HCT116 (cell line): ENCODE data around the gene NOTO. TPM values are rescaled to one million over a fixed set of nuclear protein-coding genes. Genes with fewer than 3 reads are reported as not detected.

Source experiments
- ATAC-seq: fragments of 200-7000 bp; cut with Tn5 transposase; 2 replicates; pipeline ENCODE4 v1.9.1; 2020; ENCODE audit warnings: mild to moderate bottlenecking, moderate library complexity
- BruUV-seq: library from RNA; stranded (reverse); fragments of 400-500 nt; replicated peaks from 2 replicates; lab custom pipeline; 2021; lab: Mats Ljungman, UMichigan
- CTCF ChIA-PET: fragments of 300-600 bp; sonication (Branson Sonifier 250); formaldehyde crosslinking; loops from one replicate; lab custom pipeline; 2021; ENCODE audit warnings: antibody characterized with exemption; lab: Charles Lee
- POLR2A ChIA-PET: fragments of 300-600, 350-600 bp; sonication (Branson Sonifier 250); formaldehyde crosslinking; loops from one replicate; lab custom pipeline; 2021; ENCODE audit warnings: antibody characterized with exemption; lab: Charles Lee
- RAD21 ChIA-PET, 2 experiments: fragments of 300-600 bp; sonication (Branson Sonifier 250); formaldehyde crosslinking; loops; one replicate each; lab custom pipeline; 2023; ENCODE audit warnings: low total read pairs in 2 of 2; ENCODE audit not compliant: uncharacterized antibody in 2 of 2, unreplicated experiment in 2 of 2, low non-redundant PET in 1 of 2; lab: Charles Lee
- DNase-seq: peaks from one replicate; pipeline ENCODE4 v3.0.0-alpha.2; 2010; ENCODE audit warnings: low read depth, low spot score
- H2AFZ ChIP-seq: fragments of 200-600 bp; shearing (Covaris generic), sonication (generic); 2 replicates; pipeline ENCODE4 v1.6.1; 2017; ENCODE audit warnings: low read depth, mixed run types, mixed read lengths, antibody characterized with exemption, low read length; ENCODE audit not compliant: poor library complexity, severe bottlenecking
- H3K27ac ChIP-seq: 2 replicates; pipeline ENCODE4 v1.5.1; 2012; ENCODE audit warnings: low read depth, low read length
- H3K27me3 ChIP-seq: fragments of 200-600 bp; sonication (generic); 2 replicates; pipeline ENCODE4 v1.6.1; 2016; ENCODE audit warnings: mixed run types, low read length, mixed read lengths; ENCODE audit not compliant: insufficient read depth
- H3K36me3 ChIP-seq, 2 experiments: fragments of 200-500 bp in 1 of 2; fragments of 200-600 bp in 1 of 2; sonication (Bioruptor generic) in 1 of 2; sonication (generic) in 1 of 2; 2 replicates each; pipeline versions ENCODE4 v1.5.1 to v1.6.1; 2014 to 2016; ENCODE audit warnings: low read length in 2 of 2, inconsistent platforms in 1 of 2, mixed read lengths in 1 of 2, mixed run types in 1 of 2; ENCODE audit not compliant: insufficient read depth in 2 of 2, control insufficient read depth in 1 of 2
- H3K4me1 ChIP-seq, 2 experiments: fragments of 200-600 bp in 1 of 2; sonication (generic) in 1 of 2; 2 replicates each; pipeline versions ENCODE4 v1.5.1 to v1.6.1; 2012 to 2017; ENCODE audit warnings: low read length in 2 of 2, inconsistent platforms in 1 of 2, mild to moderate bottlenecking in 1 of 2, mixed read lengths in 1 of 2, mixed run types in 1 of 2, moderate library complexity in 1 of 2; ENCODE audit not compliant: insufficient read depth in 2 of 2, control insufficient read depth in 1 of 2
- H3K4me2 ChIP-seq: fragments of 200-600 bp; sonication (generic); 2 replicates; pipeline ENCODE4 v1.6.1; 2017; ENCODE audit warnings: mixed run types, low read length, mixed read lengths
- H3K4me3 ChIP-seq, 2 experiments: fragments of 200-600 bp in 1 of 2; sonication (generic) in 1 of 2; replicated peaks in 1 of 2; 2 replicates each; pipeline ENCODE4 v1.5.1; 2011 to 2016; ENCODE audit warnings: low read length in 2 of 2, control low read depth in 1 of 2, low read depth in 1 of 2, mild to moderate bottlenecking in 1 of 2, mixed read lengths in 1 of 2, mixed run types in 1 of 2
- H3K79me2 ChIP-seq: fragments of 200-600 bp; sonication (generic); 2 replicates; pipeline ENCODE4 v1.6.1; 2017; ENCODE audit warnings: mild to moderate bottlenecking, mixed run types, low read length, moderate library complexity, mixed read lengths; ENCODE audit not compliant: insufficient read depth
- H3K9ac ChIP-seq: fragments of 200-600 bp; sonication (generic); 2 replicates; pipeline ENCODE4 v1.6.1; 2016; ENCODE audit warnings: low read length, mixed read lengths
- H3K9me2 ChIP-seq: fragments of 200-600 bp; sonication (generic), shearing (Covaris generic); 2 replicates; pipeline ENCODE4 v1.6.1; 2017; ENCODE audit warnings: mixed run types, mild to moderate bottlenecking, moderate library complexity; ENCODE audit not compliant: insufficient read depth
- H3K9me3 ChIP-seq, 2 experiments: fragments of 200-500 bp in 1 of 2; fragments of 200-600 bp in 1 of 2; sonication (Bioruptor generic) in 1 of 2; sonication (generic) in 1 of 2; 2 replicates each; pipeline ENCODE4 v1.6.1; 2014 to 2017; ENCODE audit warnings: low read length in 2 of 2, mixed read lengths in 2 of 2, inconsistent platforms in 1 of 2, low read depth in 1 of 2, mild to moderate bottlenecking in 1 of 2, mixed run types in 1 of 2, moderate library complexity in 1 of 2; ENCODE audit not compliant: control insufficient read depth in 1 of 2, insufficient read depth in 1 of 2
- H4K20me1 ChIP-seq: fragments of 200-600 bp; sonication (generic), shearing (Covaris generic); 2 replicates; pipeline ENCODE4 v1.6.1; 2017; ENCODE audit warnings: mixed run types, mild to moderate bottlenecking, moderate library complexity; ENCODE audit not compliant: insufficient read depth
- CBX3 ChIP-seq: IDR thresholded peaks from 2 replicates; pipeline ENCODE4 v1.6.1; 2012; ENCODE audit warnings: low read depth
- CEBPB ChIP-seq: IDR thresholded peaks from 2 replicates; pipeline ENCODE4 v1.6.1; 2012; ENCODE audit warnings: low read depth
- EGR1 ChIP-seq: IDR thresholded peaks from 2 replicates; pipeline ENCODE4 v1.6.1; 2012; ENCODE audit warnings: low read depth
- ELF1 ChIP-seq: IDR thresholded peaks from 2 replicates; pipeline ENCODE4 v1.6.1; 2012; ENCODE audit warnings: low read depth, borderline replicate concordance
- EZH2 ChIP-seq: fragments of 200-600 bp; sonication (generic); IDR thresholded peaks from 2 replicates; pipeline ENCODE4 v1.6.1; 2017; ENCODE audit warnings: antibody characterized with exemption, mixed run types
- EZH2phosphoT487 ChIP-seq: fragments of 200-600 bp; IDR thresholded peaks from 2 replicates; pipeline ENCODE4 v1.6.1; 2018; ENCODE audit warnings: antibody characterized with exemption, borderline replicate concordance
- FOSL1 ChIP-seq: IDR thresholded peaks from 2 replicates; pipeline ENCODE4 v1.6.1; 2012; ENCODE audit warnings: low read depth
- JUND ChIP-seq: IDR thresholded peaks from 2 replicates; pipeline ENCODE4 v1.6.1; 2012
- POLR2A ChIP-seq: IDR thresholded peaks from 2 replicates; pipeline ENCODE4 v1.7.0; 2011; ENCODE audit warnings: borderline replicate concordance; ENCODE audit not compliant: insufficient read depth, insufficient read length; ENCODE audit errors: extremely low read depth
- RAD21 ChIP-seq: IDR thresholded peaks from 2 replicates; pipeline ENCODE4 v1.6.1; 2012; ENCODE audit warnings: low read depth, mild to moderate bottlenecking
- SRF ChIP-seq: IDR thresholded peaks from 2 replicates; pipeline ENCODE4 v1.6.1; 2012; ENCODE audit warnings: low read depth
- TCF7L2 ChIP-seq: IDR thresholded peaks from 2 replicates; pipeline ENCODE4 v1.7.0; 2011; ENCODE audit warnings: borderline replicate concordance, inconsistent platforms; ENCODE audit not compliant: insufficient read depth, insufficient read length; ENCODE audit errors: extremely low read depth
- ZFX ChIP-seq: fragments of 450-650 bp; IDR thresholded peaks from 2 replicates; pipeline ENCODE4 v1.6.1; 2017
- ZNF274 ChIP-seq: fragments of 200-500 bp; sonication (Bioruptor generic); IDR thresholded peaks from 2 replicates; pipeline ENCODE4 v1.6.1; 2014; ENCODE audit warnings: mild to moderate bottlenecking, low read depth, low read length, inconsistent platforms
- intact Hi-C: fragments of 100-400 bp; cut with micrococcal nuclease; formaldehyde crosslinking; loops from 2 replicates; pipeline ENCODE4 v1.10.0; 2022
- total RNA-seq: library from RNA; stranded (reverse); gene quantifications from one replicate; pipeline ENCODE4 v1.2.1, GENCODE V29; 2021; ENCODE audit not compliant: unreplicated experiment
- TF ChIP-seq, protein P1 (sequence below): IDR thresholded peaks from 2 replicates; pipeline ENCODE4 v1.6.1; 2011; ENCODE audit warnings: mild to moderate bottlenecking, low read length, moderate library complexity; ENCODE audit not compliant: insufficient replicate concordance; ENCODE audit errors: extremely low read depth
- TF ChIP-seq, protein P2 (sequence below): IDR thresholded peaks from 2 replicates; pipeline ENCODE4 v1.6.1; 2012; ENCODE audit warnings: low read depth
- TF ChIP-seq, protein P3 (sequence below): IDR thresholded peaks from 2 replicates; pipeline ENCODE4 v1.6.1; 2012
- TF ChIP-seq, protein P4 (sequence below): IDR thresholded peaks from 2 replicates; pipeline ENCODE4 v1.6.1; 2012
- TF ChIP-seq, protein P5 (sequence below), 3 experiments: fragments of 200-600 bp in 1 of 3; sonication (generic) in 1 of 3; IDR thresholded peaks in 2 of 3; conservative IDR thresholded peaks in 1 of 3; 2 replicates each; pipeline ENCODE4 v1.5.1; 2012 to 2017; ENCODE audit warnings: low read depth in 2 of 3, low read length in 2 of 3, antibody characterized with exemption in 1 of 3, borderline replicate concordance in 1 of 3, control low read depth in 1 of 3, mild to moderate bottlenecking in 1 of 3, mixed read lengths in 1 of 3, mixed run types in 1 of 3, moderate library complexity in 1 of 3; ENCODE audit not compliant: insufficient read depth in 1 of 3

Gene NOTO
- total RNA-seq, 1 experiment from 2014 or later, result not detected

DNA sequence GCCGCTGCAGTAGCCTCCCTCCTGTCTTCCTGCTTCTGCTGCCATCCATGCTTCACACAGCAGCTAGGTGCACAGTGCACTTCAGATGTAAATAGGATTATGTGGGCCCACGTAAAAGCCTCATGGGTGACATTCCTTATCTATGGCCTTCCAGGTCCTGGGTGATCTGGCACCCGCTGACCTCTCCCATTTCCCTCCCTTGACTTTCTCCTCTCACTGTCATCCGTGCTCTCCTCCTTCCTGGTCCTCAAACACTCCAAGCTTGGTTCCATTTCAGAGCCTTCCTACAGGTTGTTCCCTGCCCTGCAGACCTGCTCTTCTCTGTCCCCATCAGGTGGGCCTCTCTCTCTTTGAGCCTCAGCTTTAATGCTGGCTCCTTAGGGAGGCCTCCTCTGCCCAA lies 7.6 kb downstream of the NOTO start:
- Histone ChIP-seq H3K27me3 (no peaks in the 10 kb centered on the region), H3K4me3 (no peak overlapping the region), H3K9me2 (no peaks in the 10 kb centered on the region), H3K36me3 (no peaks in the 10 kb centered on the region), H4K20me1 (no peaks in the 10 kb centered on the region), H3K27ac (no peak overlapping the region), H2AFZ (no peak overlapping the region), H3K79me2 (peaks cover 8% of the 10 kb centered on the region), H3K4me1 (peaks cover 3 to 22% of the 10 kb centered on the region in 2 experiments; a peak in 3 of 4 replicates), H3K4me2 (no peak overlapping the region), H3K9ac (no peak overlapping the region), H3K9me3 (no peaks in the 10 kb centered on the region)
- intact Hi-C loops, result no loop called here
- DNase-seq (no peak), ATAC-seq (no peak)
- no peak for TF ChIP-seq TCF7L2
- TF ChIP-seq EZH2phosphoT487, result no peak
- no peak for TF ChIP-seq JUND
- TF ChIP-seq, protein P1, sequence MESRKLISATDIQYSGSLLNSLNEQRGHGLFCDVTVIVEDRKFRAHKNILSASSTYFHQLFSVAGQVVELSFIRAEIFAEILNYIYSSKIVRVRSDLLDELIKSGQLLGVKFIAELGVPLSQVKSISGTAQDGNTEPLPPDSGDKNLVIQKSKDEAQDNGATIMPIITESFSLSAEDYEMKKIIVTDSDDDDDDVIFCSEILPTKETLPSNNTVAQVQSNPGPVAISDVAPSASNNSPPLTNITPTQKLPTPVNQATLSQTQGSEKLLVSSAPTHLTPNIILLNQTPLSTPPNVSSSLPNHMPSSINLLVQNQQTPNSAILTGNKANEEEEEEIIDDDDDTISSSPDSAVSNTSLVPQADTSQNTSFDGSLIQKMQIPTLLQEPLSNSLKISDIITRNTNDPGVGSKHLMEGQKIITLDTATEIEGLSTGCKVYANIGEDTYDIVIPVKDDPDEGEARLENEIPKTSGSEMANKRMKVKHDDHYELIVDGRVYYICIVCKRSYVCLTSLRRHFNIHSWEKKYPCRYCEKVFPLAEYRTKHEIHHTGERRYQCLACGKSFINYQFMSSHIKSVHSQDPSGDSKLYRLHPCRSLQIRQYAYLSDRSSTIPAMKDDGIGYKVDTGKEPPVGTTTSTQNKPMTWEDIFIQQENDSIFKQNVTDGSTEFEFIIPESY, result no peak
- TF ChIP-seq ZNF274, result no peak
- TF ChIP-seq RAD21, result no peak
- TF ChIP-seq ELF1, result no peak
- TF ChIP-seq ZFX, result no peak
- TF ChIP-seq, protein P2, sequence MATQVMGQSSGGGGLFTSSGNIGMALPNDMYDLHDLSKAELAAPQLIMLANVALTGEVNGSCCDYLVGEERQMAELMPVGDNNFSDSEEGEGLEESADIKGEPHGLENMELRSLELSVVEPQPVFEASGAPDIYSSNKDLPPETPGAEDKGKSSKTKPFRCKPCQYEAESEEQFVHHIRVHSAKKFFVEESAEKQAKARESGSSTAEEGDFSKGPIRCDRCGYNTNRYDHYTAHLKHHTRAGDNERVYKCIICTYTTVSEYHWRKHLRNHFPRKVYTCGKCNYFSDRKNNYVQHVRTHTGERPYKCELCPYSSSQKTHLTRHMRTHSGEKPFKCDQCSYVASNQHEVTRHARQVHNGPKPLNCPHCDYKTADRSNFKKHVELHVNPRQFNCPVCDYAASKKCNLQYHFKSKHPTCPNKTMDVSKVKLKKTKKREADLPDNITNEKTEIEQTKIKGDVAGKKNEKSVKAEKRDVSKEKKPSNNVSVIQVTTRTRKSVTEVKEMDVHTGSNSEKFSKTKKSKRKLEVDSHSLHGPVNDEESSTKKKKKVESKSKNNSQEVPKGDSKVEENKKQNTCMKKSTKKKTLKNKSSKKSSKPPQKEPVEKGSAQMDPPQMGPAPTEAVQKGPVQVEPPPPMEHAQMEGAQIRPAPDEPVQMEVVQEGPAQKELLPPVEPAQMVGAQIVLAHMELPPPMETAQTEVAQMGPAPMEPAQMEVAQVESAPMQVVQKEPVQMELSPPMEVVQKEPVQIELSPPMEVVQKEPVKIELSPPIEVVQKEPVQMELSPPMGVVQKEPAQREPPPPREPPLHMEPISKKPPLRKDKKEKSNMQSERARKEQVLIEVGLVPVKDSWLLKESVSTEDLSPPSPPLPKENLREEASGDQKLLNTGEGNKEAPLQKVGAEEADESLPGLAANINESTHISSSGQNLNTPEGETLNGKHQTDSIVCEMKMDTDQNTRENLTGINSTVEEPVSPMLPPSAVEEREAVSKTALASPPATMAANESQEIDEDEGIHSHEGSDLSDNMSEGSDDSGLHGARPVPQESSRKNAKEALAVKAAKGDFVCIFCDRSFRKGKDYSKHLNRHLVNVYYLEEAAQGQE, result no peak
- TF ChIP-seq, protein P3, sequence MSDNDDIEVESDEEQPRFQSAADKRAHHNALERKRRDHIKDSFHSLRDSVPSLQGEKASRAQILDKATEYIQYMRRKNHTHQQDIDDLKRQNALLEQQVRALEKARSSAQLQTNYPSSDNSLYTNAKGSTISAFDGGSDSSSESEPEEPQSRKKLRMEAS, result no peak
- TF ChIP-seq, protein P4, sequence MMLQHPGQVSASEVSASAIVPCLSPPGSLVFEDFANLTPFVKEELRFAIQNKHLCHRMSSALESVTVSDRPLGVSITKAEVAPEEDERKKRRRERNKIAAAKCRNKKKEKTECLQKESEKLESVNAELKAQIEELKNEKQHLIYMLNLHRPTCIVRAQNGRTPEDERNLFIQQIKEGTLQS, result no peak
- no peak for TF ChIP-seq FOSL1
- TF ChIP-seq, protein P5, sequence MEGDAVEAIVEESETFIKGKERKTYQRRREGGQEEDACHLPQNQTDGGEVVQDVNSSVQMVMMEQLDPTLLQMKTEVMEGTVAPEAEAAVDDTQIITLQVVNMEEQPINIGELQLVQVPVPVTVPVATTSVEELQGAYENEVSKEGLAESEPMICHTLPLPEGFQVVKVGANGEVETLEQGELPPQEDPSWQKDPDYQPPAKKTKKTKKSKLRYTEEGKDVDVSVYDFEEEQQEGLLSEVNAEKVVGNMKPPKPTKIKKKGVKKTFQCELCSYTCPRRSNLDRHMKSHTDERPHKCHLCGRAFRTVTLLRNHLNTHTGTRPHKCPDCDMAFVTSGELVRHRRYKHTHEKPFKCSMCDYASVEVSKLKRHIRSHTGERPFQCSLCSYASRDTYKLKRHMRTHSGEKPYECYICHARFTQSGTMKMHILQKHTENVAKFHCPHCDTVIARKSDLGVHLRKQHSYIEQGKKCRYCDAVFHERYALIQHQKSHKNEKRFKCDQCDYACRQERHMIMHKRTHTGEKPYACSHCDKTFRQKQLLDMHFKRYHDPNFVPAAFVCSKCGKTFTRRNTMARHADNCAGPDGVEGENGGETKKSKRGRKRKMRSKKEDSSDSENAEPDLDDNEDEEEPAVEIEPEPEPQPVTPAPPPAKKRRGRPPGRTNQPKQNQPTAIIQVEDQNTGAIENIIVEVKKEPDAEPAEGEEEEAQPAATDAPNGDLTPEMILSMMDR (IDR thresholded peaks at IDR 0.05 in 2 of 3, conservative IDR thresholded peaks at IDR 0.05 in 1 of 3; ENCODE audit: borderline replicate concordance in 1 of 3, insufficient read depth in 1 of 3, low read depth in 2 of 3, low read length in 2 of 3), result no peak
- TF ChIP-seq SRF, result no peak
- no peak for TF ChIP-seq EGR1
- no peak for TF ChIP-seq POLR2A
- TF ChIP-seq CEBPB, result no peak
- TF ChIP-seq EZH2, result no peak
- no peak for TF ChIP-seq CBX3
- BruUV-seq, result no TSS peak
- ChIA-PET CTCF (interaction anchor here (1.5 kb wide), 1 partner anchor 33 kb away, joined by 5 read pairs; no protein-coding TSS in a partner anchor), RAD21 (no interaction called here), POLR2A (no interaction called here)
